ENCODE data around the gene NUCB1. TPM values are rescaled to one million over a fixed set of nuclear protein-coding genes. Genes with fewer than 3 reads are reported as not detected.

Gene NUCB1
- total and polyA plus RNA-seq, 3 experiments from 2014 or later, result 86.8 to 147 (median 93.3) TPM

- no peaks in the 10 kb centered on the region for H3K27me3 ChIP-seq (ENCODE audit: insufficient read depth, low read length, poor library complexity, severe bottlenecking)
- H3K9me3 ChIP-seq (ENCODE audit: low read length), result no peaks in the 10 kb centered on the region
- POLR2A ChIA-PET, result no interaction called here
- Mint-ChIP-seq H3K27me3 (no peaks in the 10 kb centered on the region), H3K4me3 (no peak overlapping the region), H3K27ac (no peak overlapping the region), H3K9me3 (no peaks in the 10 kb centered on the region), H3K4me1 (no peaks in the 10 kb centered on the region), H3K36me3 (no peaks in the 10 kb centered on the region)
- H3K4me3 ChIP-seq (ENCODE audit: low read length), result no peak overlapping the region
- H3K36me3 ChIP-seq (ENCODE audit: insufficient read depth, low read length), result no peaks in the 10 kb centered on the region
- H3K27ac ChIP-seq (ENCODE audit: low read depth, low read length), result no peak overlapping the region
- no peak for DNase-seq
- H3K4me1 ChIP-seq (ENCODE audit: insufficient read depth, low read length), result no peaks in the 10 kb centered on the region
- CTCF ChIA-PET, result no interaction called here
These were observed 46.5 kb downstream of the NUCB1 start for GRCh38 chr19:48946463-48947257.

- ChIA-PET POLR2A (no interaction called here), CTCF (no interaction called here)
- Mint-ChIP-seq H3K27ac (no peak overlapping the region), H3K36me3 (no peaks in the 10 kb centered on the region), H3K9me3 (no peaks in the 10 kb centered on the region), H3K4me3 (no peak overlapping the region), H3K4me1 (no peaks in the 10 kb centered on the region), H3K27me3 (no peaks in the 10 kb centered on the region)
- H3K4me3 ChIP-seq (ENCODE audit: low read length), result no peak overlapping the region
- no peaks in the 10 kb centered on the region for H3K4me1 ChIP-seq (ENCODE audit: insufficient read depth, low read length)
- no peaks in the 10 kb centered on the region for H3K27me3 ChIP-seq (ENCODE audit: insufficient read depth, low read length, poor library complexity, severe bottlenecking)
- H3K36me3 ChIP-seq (ENCODE audit: insufficient read depth, low read length), result no peaks in the 10 kb centered on the region
- no peaks in the 10 kb centered on the region for H3K9me3 ChIP-seq (ENCODE audit: low read length)
- no peak overlapping the region for H3K27ac ChIP-seq (ENCODE audit: low read depth, low read length)
- DNase-seq, result no peak
These were observed 47.1 kb downstream of the NUCB1 start for GRCh38 chr19:48947258-48947542.

GRCh38 chr19:48950159-48950558, 50.0 kb downstream of the NUCB1 start:
- Mint-ChIP-seq H3K9me3 (no peaks in the 10 kb centered on the region), H3K36me3 (peaks cover 0 to 4% (median 0%) of the 10 kb centered on the region in 3 donors), H3K4me3 (peak overlapping the region in 1 of 7 donors; percentile 67), H3K27me3 (no peaks in the 10 kb centered on the region), H3K4me1 (peaks cover 3 to 6% (median 5%) of the 10 kb centered on the region in 3 donors), H3K27ac (no peak overlapping the region)
- H3K9me3 ChIP-seq (ENCODE audit: low read length), result no peaks in the 10 kb centered on the region
- H3K27me3 ChIP-seq (ENCODE audit: insufficient read depth, low read length, poor library complexity, severe bottlenecking), result no peaks in the 10 kb centered on the region
- no peak overlapping the region for H3K27ac ChIP-seq (ENCODE audit: low read depth, low read length)
- no peak overlapping the region for H3K4me3 ChIP-seq (ENCODE audit: low read length)
- ChIA-PET POLR2A (interaction anchor here (0.6 kb wide), 1 partner anchor 273 kb away, joined by 12 read pairs; no protein-coding TSS in a partner anchor), CTCF (interaction anchor here (0.8 kb wide), 1 partner anchor 20 kb away, joined by 3 read pairs; no protein-coding TSS in a partner anchor)
- peaks cover 5% of the 10 kb centered on the region for H3K4me1 ChIP-seq (ENCODE audit: insufficient read depth, low read length)
- no peaks in the 10 kb centered on the region for H3K36me3 ChIP-seq (ENCODE audit: insufficient read depth, low read length)
- DNase-seq, result no peak

GRCh38 chr19:48950830-48951519, 50.9 kb downstream of the NUCB1 start:
- Mint-ChIP-seq H3K4me1 (peaks cover 11 to 14% (median 13%) of the 10 kb centered on the region in 3 donors), H3K27ac (no peak overlapping the region), H3K4me3 (no peak overlapping the region), H3K9me3 (no peaks in the 10 kb centered on the region), H3K36me3 (peaks cover 0 to 10% (median 0%) of the 10 kb centered on the region in 3 donors), H3K27me3 (no peaks in the 10 kb centered on the region)
- no peaks in the 10 kb centered on the region for H3K9me3 ChIP-seq (ENCODE audit: low read length)
- no peak for DNase-seq
- H3K27ac ChIP-seq (ENCODE audit: low read depth, low read length), result no peak overlapping the region
- CTCF ChIA-PET, result interaction anchor here (1.0 to 1.2 kb wide), 4 partner anchors 17 to 157 kb away, joined by 3 to 4 read pairs (median 3); partner anchors contain the start of gene DHDH
- no peak overlapping the region for H3K4me3 ChIP-seq (ENCODE audit: low read length)
- POLR2A ChIA-PET, result interaction anchor here (1.3 kb wide), 1 partner anchor 16 kb away, joined by 4 read pairs; no protein-coding TSS in a partner anchor
- H3K36me3 ChIP-seq (ENCODE audit: insufficient read depth, low read length), result no peaks in the 10 kb centered on the region
- peaks cover 13% of the 10 kb centered on the region for H3K4me1 ChIP-seq (ENCODE audit: insufficient read depth, low read length)
- H3K27me3 ChIP-seq (ENCODE audit: insufficient read depth, low read length, poor library complexity, severe bottlenecking), result no peaks in the 10 kb centered on the region

DNA sequence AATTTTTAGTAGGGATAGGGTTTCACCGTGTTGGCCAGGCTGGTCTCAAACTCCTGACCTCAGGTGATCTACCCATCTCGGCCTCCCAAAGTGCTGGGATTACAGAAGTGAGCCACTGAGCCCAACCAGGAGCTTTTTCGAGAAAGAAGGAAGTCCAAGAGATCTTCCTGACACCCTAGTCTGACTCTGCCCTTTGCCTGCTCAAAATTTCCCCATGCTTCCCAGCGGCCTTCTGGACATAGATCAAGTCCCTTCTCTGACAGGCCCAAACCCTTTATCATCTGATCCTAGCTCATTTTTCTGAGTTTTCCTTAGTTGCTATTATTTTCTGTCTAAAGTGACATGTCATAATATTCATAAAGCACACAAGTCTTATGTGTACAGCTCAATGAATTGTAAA, 53.0 kb downstream of the NUCB1 start:
- H3K27ac ChIP-seq (ENCODE audit: low read depth, low read length), result no peak overlapping the region
- ChIA-PET CTCF (interaction anchor here (1.2 to 1.3 kb wide), 2 partner anchors 9 to 17 kb away, joined by 4 to 5 read pairs; no protein-coding TSS in a partner anchor), POLR2A (no interaction called here)
- no peaks in the 10 kb centered on the region for H3K9me3 Mint-ChIP-seq
- no peak overlapping the region for H3K4me3 ChIP-seq (ENCODE audit: low read length)
- no peaks in the 10 kb centered on the region for H3K27me3 Mint-ChIP-seq
- H3K4me1 ChIP-seq (ENCODE audit: insufficient read depth, low read length), result peaks cover 17% of the 10 kb centered on the region
- H3K9me3 ChIP-seq (ENCODE audit: low read length), result no peaks in the 10 kb centered on the region
- H3K36me3 Mint-ChIP-seq, result peaks cover 0 to 26% (median 6%) of the 10 kb centered on the region in 3 donors
- H3K27ac Mint-ChIP-seq, result peak overlapping the region in 1 of 8 donors; percentile 20
- DNase-seq, result no peak
- no peaks in the 10 kb centered on the region for H3K27me3 ChIP-seq (ENCODE audit: insufficient read depth, low read length, poor library complexity, severe bottlenecking)
- H3K36me3 ChIP-seq (ENCODE audit: insufficient read depth, low read length), result no peaks in the 10 kb centered on the region
- H3K4me3 Mint-ChIP-seq, result peak overlapping the region in 6 of 7 donors; percentile 12 to 79 (median 35)
- H3K4me1 Mint-ChIP-seq, result peaks cover 22 to 32% (median 30%) of the 10 kb centered on the region in 3 donors

DNA sequence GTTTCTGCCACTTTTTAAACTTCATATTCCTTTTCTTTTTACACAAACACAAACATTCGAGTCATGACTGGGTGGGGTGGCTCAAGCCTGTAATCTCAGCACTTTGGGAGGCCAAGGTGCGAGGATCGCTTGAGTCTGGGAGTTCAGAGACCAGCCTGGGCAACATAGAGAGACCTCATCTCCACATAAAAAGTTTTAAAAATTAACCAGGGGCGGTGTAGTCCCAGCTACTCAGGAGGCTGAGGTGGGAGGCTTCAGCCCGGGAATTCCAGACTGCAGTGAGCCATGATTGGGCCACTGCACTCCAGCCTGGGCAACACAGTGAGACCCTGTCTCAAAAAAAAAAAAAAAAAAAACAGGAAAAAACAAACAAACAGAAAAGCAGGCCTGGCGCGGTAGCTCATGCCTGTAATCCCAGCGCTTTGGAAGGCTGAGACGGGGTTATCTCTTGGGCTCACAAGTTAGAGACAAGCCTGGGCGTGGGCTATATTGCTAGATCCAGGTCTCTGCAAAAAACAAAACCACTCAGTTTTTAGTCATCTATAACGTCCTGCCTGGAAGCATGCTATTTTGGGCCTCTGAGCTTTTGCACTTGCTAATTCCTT, 54.0 kb downstream of the NUCB1 start:
- peaks cover 24 to 35% (median 32%) of the 10 kb centered on the region in 3 donors for H3K4me1 Mint-ChIP-seq
- Histone ChIP-seq H3K9me3 (ENCODE audit: low read length) (no peaks in the 10 kb centered on the region), H3K27me3 (ENCODE audit: insufficient read depth, low read length, poor library complexity, severe bottlenecking) (no peaks in the 10 kb centered on the region), H3K4me3 (ENCODE audit: low read length) (peak overlapping the region; percentile 75), H3K36me3 (ENCODE audit: insufficient read depth, low read length) (no peaks in the 10 kb centered on the region), H3K27ac (ENCODE audit: low read depth, low read length) (peak overlapping the region; percentile 84), H3K4me1 (ENCODE audit: insufficient read depth, low read length) (peaks cover 17% of the 10 kb centered on the region)
- peak overlapping the region; percentile 90 to 96 (median 93) for H3K4me3 Mint-ChIP-seq
- ChIA-PET CTCF (interaction anchor here (1.2 to 2.0 kb wide), 2 partner anchors 17 to 39 kb away, joined by 3 to 7 read pairs; partner anchors contain the start of genes GYS1 and RUVBL2), POLR2A (interaction anchor here (0.6 to 2.6 kb wide), 4 partner anchors 8 to 53 kb away, joined by 4 to 14 read pairs (median 6); partner anchors contain the start of gene FTL)
- no peaks in the 10 kb centered on the region for H3K9me3 Mint-ChIP-seq
- DNase-seq, result no peak
- peak overlapping the region; percentile 33 to 95 (median 86) for H3K27ac Mint-ChIP-seq
- H3K36me3 Mint-ChIP-seq, result peaks cover 0 to 26% (median 6%) of the 10 kb centered on the region in 3 donors
- H3K27me3 Mint-ChIP-seq, result no peaks in the 10 kb centered on the region

GRCh38 chr19:48954595-48955307, 54.6 kb downstream of the NUCB1 start, which contains the start of gene BAX:
TSS of gene BAX (plus strand) at chr19:48954875. CDS start at chr19:48954929, 54 bp downstream.
- H3K36me3 Mint-ChIP-seq, result peaks cover 0 to 26% (median 6%) of the 10 kb centered on the region in 3 donors
- no peaks in the 10 kb centered on the region for H3K27me3 ChIP-seq (ENCODE audit: insufficient read depth, low read length, poor library complexity, severe bottlenecking)
- peak within 1 kb of the TSS; percentile 43 to 95 (median 89) for H3K27ac Mint-ChIP-seq
- H3K27me3 Mint-ChIP-seq, result no peaks in the 10 kb centered on the region
- peaks cover 24 to 39% (median 35%) of the 10 kb centered on the region in 3 donors for H3K4me1 Mint-ChIP-seq
- peaks cover 17% of the 10 kb centered on the region for H3K4me1 ChIP-seq (ENCODE audit: insufficient read depth, low read length)
- peak; percentile 70 to 88 (median 79) for DNase-seq
- peak within 1 kb of the TSS; percentile 90 to 96 (median 93) for H3K4me3 Mint-ChIP-seq
- POLR2A ChIA-PET, result interaction anchor here (0.6 to 2.6 kb wide), 4 partner anchors 7 to 54 kb away, joined by 4 to 14 read pairs (median 6); partner anchors contain the start of gene FTL
- no peaks in the 10 kb centered on the region for H3K36me3 ChIP-seq (ENCODE audit: insufficient read depth, low read length)
- peak within 1 kb of the TSS; percentile 84 for H3K27ac ChIP-seq (ENCODE audit: low read depth, low read length)
- H3K9me3 Mint-ChIP-seq, result no peaks in the 10 kb centered on the region
- CTCF ChIA-PET, result interaction anchor here (1.2 to 2.0 kb wide), 2 partner anchors 16 to 39 kb away, joined by 3 to 7 read pairs; partner anchors contain the start of genes GYS1 and RUVBL2
- H3K9me3 ChIP-seq (ENCODE audit: low read length), result no peaks in the 10 kb centered on the region
- peak within 1 kb of the TSS; percentile 75 for H3K4me3 ChIP-seq (ENCODE audit: low read length)

Measured in CD8-positive, alpha-beta memory T cell (primary cell).